ENCODE data around the gene SNX27. TPM values are rescaled to one million over a fixed set of nuclear protein-coding genes. Genes with fewer than 3 reads are reported as not detected.
"Not testable (repeated sequence)": the region's sequence is repeated elsewhere in the genome, so short reads cannot be mapped to it uniquely, and the experiment has no call there.

The SNX27 gene
- total RNA-seq, 1 donor from 2014 or later = 33.9 TPM

GRCh38 chr1:151618003-151618402, 6.2 kb downstream of the SNX27 start:
- Mint-ChIP-seq H3K36me3 (ENCODE audit: unreplicated experiment) (no peaks in the 10 kb centered on the region), H3K27me3 (ENCODE audit: unreplicated experiment) (no peaks in the 10 kb centered on the region), H3K27ac (ENCODE audit: unreplicated experiment) (no peak overlapping the region), H3K9me3 (ENCODE audit: unreplicated experiment) (no peaks in the 10 kb centered on the region), H3K4me3 (ENCODE audit: unreplicated experiment) (no peak overlapping the region), H3K4me1 (ENCODE audit: unreplicated experiment) (peaks cover 63% of the 10 kb centered on the region)
- TF ChIP-seq, protein P1, sequence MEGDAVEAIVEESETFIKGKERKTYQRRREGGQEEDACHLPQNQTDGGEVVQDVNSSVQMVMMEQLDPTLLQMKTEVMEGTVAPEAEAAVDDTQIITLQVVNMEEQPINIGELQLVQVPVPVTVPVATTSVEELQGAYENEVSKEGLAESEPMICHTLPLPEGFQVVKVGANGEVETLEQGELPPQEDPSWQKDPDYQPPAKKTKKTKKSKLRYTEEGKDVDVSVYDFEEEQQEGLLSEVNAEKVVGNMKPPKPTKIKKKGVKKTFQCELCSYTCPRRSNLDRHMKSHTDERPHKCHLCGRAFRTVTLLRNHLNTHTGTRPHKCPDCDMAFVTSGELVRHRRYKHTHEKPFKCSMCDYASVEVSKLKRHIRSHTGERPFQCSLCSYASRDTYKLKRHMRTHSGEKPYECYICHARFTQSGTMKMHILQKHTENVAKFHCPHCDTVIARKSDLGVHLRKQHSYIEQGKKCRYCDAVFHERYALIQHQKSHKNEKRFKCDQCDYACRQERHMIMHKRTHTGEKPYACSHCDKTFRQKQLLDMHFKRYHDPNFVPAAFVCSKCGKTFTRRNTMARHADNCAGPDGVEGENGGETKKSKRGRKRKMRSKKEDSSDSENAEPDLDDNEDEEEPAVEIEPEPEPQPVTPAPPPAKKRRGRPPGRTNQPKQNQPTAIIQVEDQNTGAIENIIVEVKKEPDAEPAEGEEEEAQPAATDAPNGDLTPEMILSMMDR (IDR thresholded peaks at IDR 0.05) = no peak
- no peak for DNase-seq (ENCODE audit: extremely low spot score, unreplicated experiment)

- H3K27ac Mint-ChIP-seq (ENCODE audit: unreplicated experiment) = no peak overlapping the region
- H3K27me3 Mint-ChIP-seq (ENCODE audit: unreplicated experiment) = no peaks in the 10 kb centered on the region
- H3K36me3 Mint-ChIP-seq (ENCODE audit: unreplicated experiment) = no peaks in the 10 kb centered on the region
- no peak for DNase-seq (ENCODE audit: extremely low spot score, unreplicated experiment)
- H3K9me3 Mint-ChIP-seq (ENCODE audit: unreplicated experiment) = no peaks in the 10 kb centered on the region
- peaks cover 59% of the 10 kb centered on the region for H3K4me1 Mint-ChIP-seq (ENCODE audit: unreplicated experiment)
- H3K4me3 Mint-ChIP-seq (ENCODE audit: unreplicated experiment) = no peak overlapping the region
- TF ChIP-seq, protein P1 (IDR thresholded peaks at IDR 0.05) = no peak
Measured at GRCh38 chr1:151618470-151618869, 6.6 kb downstream of the SNX27 start.

- H3K36me3 Mint-ChIP-seq (ENCODE audit: unreplicated experiment); DNase-seq (ENCODE audit: extremely low spot score, unreplicated experiment); H3K9me3 Mint-ChIP-seq (ENCODE audit: unreplicated experiment); H3K27me3 Mint-ChIP-seq (ENCODE audit: unreplicated experiment); H3K27ac Mint-ChIP-seq (ENCODE audit: unreplicated experiment); H3K4me3 Mint-ChIP-seq (ENCODE audit: unreplicated experiment): not testable (repeated sequence)
- H3K4me1 Mint-ChIP-seq (ENCODE audit: unreplicated experiment) = peaks cover 53% of the 10 kb centered on the region
Measured at GRCh38 chr1:151618996-151619395, 7.1 kb downstream of the SNX27 start.

- no peaks in the 10 kb centered on the region for H3K9me3 Mint-ChIP-seq (ENCODE audit: unreplicated experiment)
- TF ChIP-seq, protein P1 (IDR thresholded peaks at IDR 0.05) = no peak
- H3K36me3 Mint-ChIP-seq (ENCODE audit: unreplicated experiment) = no peaks in the 10 kb centered on the region
- H3K27ac Mint-ChIP-seq (ENCODE audit: unreplicated experiment) = peak overlapping the region; percentile 36
- no peak for DNase-seq (ENCODE audit: extremely low spot score, unreplicated experiment)
- H3K27me3 Mint-ChIP-seq (ENCODE audit: unreplicated experiment) = no peaks in the 10 kb centered on the region
- H3K4me3 Mint-ChIP-seq (ENCODE audit: unreplicated experiment) = no peak overlapping the region
- peaks cover 48% of the 10 kb centered on the region for H3K4me1 Mint-ChIP-seq (ENCODE audit: unreplicated experiment)
Measured at GRCh38 chr1:151619489-151620093, 7.7 kb downstream of the SNX27 start.

- TF ChIP-seq, protein P1 (IDR thresholded peaks at IDR 0.05) = no peak
- no peak for DNase-seq (ENCODE audit: extremely low spot score, unreplicated experiment)
- Mint-ChIP-seq H3K4me3 (ENCODE audit: unreplicated experiment) (no peak overlapping the region), H3K27ac (ENCODE audit: unreplicated experiment) (peak overlapping the region; percentile 73), H3K4me1 (ENCODE audit: unreplicated experiment) (peaks cover 45% of the 10 kb centered on the region), H3K36me3 (ENCODE audit: unreplicated experiment) (no peaks in the 10 kb centered on the region), H3K27me3 (ENCODE audit: unreplicated experiment) (no peaks in the 10 kb centered on the region), H3K9me3 (ENCODE audit: unreplicated experiment) (no peaks in the 10 kb centered on the region)
Measured at GRCh38 chr1:151620286-151620685, 8.4 kb downstream of the SNX27 start.

All from osteocyte (in vitro differentiated cells).